Hematopoietic multipotent progenitor cell treated with erythropoietin and hydrocortisone succinate and interleukin-3 and kit ligand, for 17 days (in vitro differentiated cells): ENCODE data around the gene HSD17B11.
"Not testable (repeated sequence)": the region's sequence is repeated elsewhere in the genome, so short reads cannot be mapped to it uniquely, and the experiment has no call there.

Experiments used
- DNase-seq: peaks from one replicate; pipeline ENCODE4 v3.0.0-alpha.2; 2015; ENCODE audit warnings: low spot score

The HSD17B11 gene

GRCh38 chr4:87405211-87405820, 14.3 kb upstream of the HSD17B11 start:
- DNase-seq, result no peak

GRCh38 chr4:87403732-87404131, 12.7 kb upstream of the HSD17B11 start:
- DNase-seq, result not testable (repeated sequence)

- DNase-seq, result no peak
These were observed 9.0 kb upstream of the HSD17B11 start for GRCh38 chr4:87399954-87400353.

GRCh38 chr4:87399148-87399547, 8.2 kb upstream of the HSD17B11 start:
- DNase-seq, result no peak

- not testable (repeated sequence) for DNase-seq
These were observed 4.9 kb upstream of the HSD17B11 start for GRCh38 chr4:87395851-87396250.

GRCh38 chr4:87395073-87395472, 4.1 kb upstream of the HSD17B11 start:
- DNase-seq, result not testable (repeated sequence)

GRCh38 chr4:87392183-87392582, 1.2 kb upstream of the HSD17B11 start:
- DNase-seq, result no peak

- DNase-seq, result no peak
These were observed 627 bp upstream of the HSD17B11 start for GRCh38 chr4:87391576-87392054.

GRCh38 chr4:87390551-87390890, 467 bp downstream of the HSD17B11 start:
- DNase-seq, result no peak

GRCh38 chr4:87390055-87390454, 933 bp downstream of the HSD17B11 start:
- DNase-seq, result not testable (repeated sequence)

- DNase-seq, result no peak
These were observed 2.1 kb downstream of the HSD17B11 start for GRCh38 chr4:87388901-87389300.

GRCh38 chr4:87387237-87387636, 3.8 kb downstream of the HSD17B11 start:
- DNase-seq, result no peak

- not testable (repeated sequence) for DNase-seq
These were observed 6.4 kb downstream of the HSD17B11 start for GRCh38 chr4:87384466-87385132.

- no peak for DNase-seq
These were observed 8.1 kb downstream of the HSD17B11 start for GRCh38 chr4:87382931-87383330.

GRCh38 chr4:87382116-87382515, 8.9 kb downstream of the HSD17B11 start:
- DNase-seq, result no peak

- no peak for DNase-seq
These were observed 13.2 kb downstream of the HSD17B11 start for GRCh38 chr4:87377816-87378215.

- DNase-seq, result peak; percentile 85
These were observed 15.2 kb downstream of the HSD17B11 start for GRCh38 chr4:87375719-87376291.

- no peak for DNase-seq
These were observed 20.9 kb downstream of the HSD17B11 start for GRCh38 chr4:87370068-87370467.

GRCh38 chr4:87366521-87367162, 24.3 kb downstream of the HSD17B11 start:
- DNase-seq, result no peak

- no peak for DNase-seq
These were observed 25.6 kb downstream of the HSD17B11 start for GRCh38 chr4:87365348-87365747.

- no peak for DNase-seq
These were observed 27.4 kb downstream of the HSD17B11 start for GRCh38 chr4:87363552-87363951.

- DNase-seq, result no peak
These were observed 30.6 kb downstream of the HSD17B11 start for GRCh38 chr4:87360338-87360935.

GRCh38 chr4:87359258-87359657, 31.7 kb downstream of the HSD17B11 start:
- DNase-seq, result no peak
